Esophagus squamous epithelium (tissue), 5 donors: ENCODE data around the gene SEC14L5. TPM values are rescaled to one million over a fixed set of nuclear protein-coding genes. Genes with fewer than 3 reads are reported as not detected.

Source experiments
- DNase-seq: peaks from one replicate; lab custom pipeline; 2025; lab: John Stamatoyannopoulos, UW
- H3K27ac ChIP-seq, 4 donors: fragments of 200-600 bp; sonication (generic); one replicate each; pipeline ENCODE4 v1.5.1; 2016 to 2019; ENCODE audit warnings: mild to moderate bottlenecking in 1 of 4
- H3K27me3 ChIP-seq, 4 donors: fragments of 200-600 bp; sonication (generic); 1 replicate in 3 of 4; 2 replicates in 1 of 4; pipeline versions ENCODE4 v1.5.1 to v1.6.0; 2017 to 2021; ENCODE audit warnings: antibody characterized with exemption in 1 of 4
- H3K36me3 ChIP-seq, 3 donors: fragments of 200-600 bp; sonication (generic); one replicate each; pipeline ENCODE4 v1.5.1; 2016 to 2019
- H3K4me1 ChIP-seq, 3 donors: fragments of 200-600 bp; sonication (generic); one replicate each; pipeline ENCODE4 v1.5.1; 2017 to 2019
- H3K4me3 ChIP-seq, 4 donors: fragments of 200-600 bp; sonication (generic); 1 replicate in 3 of 4; 2 replicates in 1 of 4; pipeline ENCODE4 v1.5.1; 2016 to 2019; ENCODE audit warnings: mild to moderate bottlenecking in 2 of 4, moderate library complexity in 1 of 4
- H3K9me3 ChIP-seq, 3 donors: fragments of 200-600 bp; sonication (generic); one replicate each; pipeline ENCODE4 v1.5.1; 2016 to 2019
- POLR2A ChIP-seq, 4 donors: fragments of 450-650 bp; IDR thresholded peaks; one replicate each; pipeline ENCODE4 v1.6.1; 2017; ENCODE audit warnings: antibody characterized with exemption in 4 of 4, mild to moderate bottlenecking in 4 of 4, moderate library complexity in 3 of 4
- WGBS, 2 donors: methylation state at CpG; one replicate each; pipeline ENCODE4 v1.1.5; 2018; 5-methylcytosine and 5-hydroxymethylcytosine counted together
- intact Hi-C: fragments of 100-400 bp; cut with DNase I; formaldehyde crosslinking; loops from one replicate; pipeline ENCODE4 v1.15.0; 2022
- total RNA-seq, 4 donors: library from RNA; depleted of rRNA; stranded (reverse); fragments of >200 nt; gene quantifications; one replicate each; pipeline ENCODE4 v1.1.0, GENCODE V29; 2016
- TF ChIP-seq, protein P1 (sequence below), 6 experiments: fragments of 450-650 bp in 4 of 6; fragments of 200-600 bp in 2 of 6; sonication (generic) in 2 of 6; IDR thresholded peaks; one replicate each; pipeline ENCODE4 v1.5.1; 2016 to 2019; ENCODE audit warnings: antibody characterized with exemption in 6 of 6, mild to moderate bottlenecking in 4 of 6, moderate library complexity in 4 of 6
- donor health status: DM: yes; HTN: yes; CAD: no.

SEC14L5 gene
- total RNA-seq, 4 donors from 2014 or later = 0.22 to 5.6 (median 0.49) TPM

DNA sequence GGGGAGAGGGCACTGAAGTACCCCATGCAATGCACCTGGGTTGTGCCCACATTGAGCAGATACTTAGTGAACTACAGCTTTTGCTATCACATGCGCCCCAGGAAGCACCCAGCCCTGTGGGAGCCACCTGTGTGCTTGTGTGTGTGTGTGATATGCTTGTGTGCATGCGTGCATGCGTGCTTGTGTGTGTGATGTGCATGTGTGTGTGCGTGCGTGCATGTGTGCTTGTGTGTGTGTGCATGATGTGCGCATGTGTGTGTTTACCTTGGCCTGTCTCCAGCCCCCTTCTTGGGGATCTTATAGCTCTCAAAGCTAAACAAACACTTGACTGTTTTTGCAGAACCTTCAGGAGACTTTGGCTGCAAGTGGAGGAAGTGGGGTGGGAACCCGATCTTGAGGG lies 106.8 kb downstream of the SEC14L5 start:
- Histone ChIP-seq H3K27ac (no peak overlapping the region), H3K9me3 (no peaks in the 10 kb centered on the region), H3K4me1 (peaks cover 0 to 15% (median 0%) of the 10 kb centered on the region in 3 donors), H3K27me3 (no peaks in the 10 kb centered on the region), H3K4me3 (no peak overlapping the region), H3K36me3 (no peaks in the 10 kb centered on the region)
- no peak for DNase-seq
- WGBS, 2 donors = 12 to 47% methylated on average over 6 to 7 of the region's 7 CpGs
- intact Hi-C loops = no loop called here
- TF ChIP-seq, protein P1, sequence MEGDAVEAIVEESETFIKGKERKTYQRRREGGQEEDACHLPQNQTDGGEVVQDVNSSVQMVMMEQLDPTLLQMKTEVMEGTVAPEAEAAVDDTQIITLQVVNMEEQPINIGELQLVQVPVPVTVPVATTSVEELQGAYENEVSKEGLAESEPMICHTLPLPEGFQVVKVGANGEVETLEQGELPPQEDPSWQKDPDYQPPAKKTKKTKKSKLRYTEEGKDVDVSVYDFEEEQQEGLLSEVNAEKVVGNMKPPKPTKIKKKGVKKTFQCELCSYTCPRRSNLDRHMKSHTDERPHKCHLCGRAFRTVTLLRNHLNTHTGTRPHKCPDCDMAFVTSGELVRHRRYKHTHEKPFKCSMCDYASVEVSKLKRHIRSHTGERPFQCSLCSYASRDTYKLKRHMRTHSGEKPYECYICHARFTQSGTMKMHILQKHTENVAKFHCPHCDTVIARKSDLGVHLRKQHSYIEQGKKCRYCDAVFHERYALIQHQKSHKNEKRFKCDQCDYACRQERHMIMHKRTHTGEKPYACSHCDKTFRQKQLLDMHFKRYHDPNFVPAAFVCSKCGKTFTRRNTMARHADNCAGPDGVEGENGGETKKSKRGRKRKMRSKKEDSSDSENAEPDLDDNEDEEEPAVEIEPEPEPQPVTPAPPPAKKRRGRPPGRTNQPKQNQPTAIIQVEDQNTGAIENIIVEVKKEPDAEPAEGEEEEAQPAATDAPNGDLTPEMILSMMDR (IDR thresholded peaks at IDR 0.05) = no peak
- TF ChIP-seq POLR2A (IDR thresholded peaks at IDR 0.05) = no peak

DNA sequence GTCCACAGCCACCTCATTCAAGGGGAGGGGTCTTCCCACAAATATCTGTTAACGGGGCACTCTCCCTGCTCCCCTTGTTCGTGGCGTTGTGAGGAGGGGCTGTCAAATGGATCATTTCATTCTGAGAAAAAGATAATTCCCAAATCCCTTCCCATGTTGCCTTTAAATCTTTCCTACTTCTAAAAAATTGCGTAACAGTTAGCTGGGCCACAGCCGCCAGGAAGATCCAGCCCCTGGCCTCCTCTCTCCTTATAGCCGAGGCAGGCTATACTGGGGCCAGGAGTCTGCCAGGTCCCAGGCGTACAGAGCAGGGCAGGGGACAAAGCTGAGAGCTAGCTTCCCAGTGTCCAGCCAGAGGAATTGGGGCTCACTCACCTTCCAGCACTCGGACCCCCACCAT lies 107.2 kb downstream of the SEC14L5 start:
- Histone ChIP-seq H3K27me3 (no peaks in the 10 kb centered on the region), H3K36me3 (no peaks in the 10 kb centered on the region), H3K4me3 (peak overlapping the region in 1 of 4 donors; percentile 5), H3K27ac (peak overlapping the region in 3 of 4 donors; percentile 16 to 44 (median 25)), H3K9me3 (no peaks in the 10 kb centered on the region), H3K4me1 (peaks cover 0 to 15% (median 0%) of the 10 kb centered on the region in 3 donors)
- no peak for TF ChIP-seq POLR2A (IDR thresholded peaks at IDR 0.05)
- TF ChIP-seq, protein P1 (IDR thresholded peaks at IDR 0.05) = no peak
- DNase-seq = no peak
- intact Hi-C loops = no loop called here
- 20 to 42% methylated on average over 2 to 7 of the region's 8 CpGs for WGBS, 2 donors

DNA sequence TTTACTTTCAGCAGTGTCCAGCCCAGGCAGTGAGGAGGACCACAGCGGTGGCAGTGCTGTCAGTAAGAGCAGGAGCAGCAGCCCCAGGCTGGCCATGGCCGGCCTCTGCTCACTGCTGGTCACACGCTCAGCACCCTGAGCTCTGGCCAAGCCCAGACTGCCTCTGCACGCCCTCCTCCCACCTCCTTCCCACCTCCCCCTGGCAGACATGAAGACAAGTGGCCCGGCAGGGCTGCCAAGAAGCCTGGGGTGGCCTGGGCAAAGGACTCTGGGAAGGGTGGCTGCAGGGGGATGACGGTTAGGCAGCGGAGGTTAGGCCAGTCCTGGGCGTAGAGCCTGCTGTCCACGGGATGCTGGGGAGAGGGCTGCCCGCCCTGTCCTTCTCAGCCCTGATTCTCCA lies 107.7 kb downstream of the SEC14L5 start, which contains the start of gene C16orf89:
Gene C16orf89 (minus strand): TSS at position 144 of the 400 bp plus-strand sequence. CDS start 48 bp downstream, at position 96.
- peaks cover 0 to 15% (median 0%) of the 10 kb centered on the region in 3 donors for H3K4me1 ChIP-seq
- TF ChIP-seq POLR2A (IDR thresholded peaks at IDR 0.05) = no peak
- TF ChIP-seq, protein P1 (IDR thresholded peaks at IDR 0.05) = no peak
- DNase-seq = no peak
- no peaks in the 10 kb centered on the region for H3K9me3 ChIP-seq
- no peaks in the 10 kb centered on the region for H3K27me3 ChIP-seq
- intact Hi-C loops = no loop called here
- 47 to 72% methylated on average over 3 to 5 of the region's 10 CpGs for WGBS, 2 donors
- H3K4me3 ChIP-seq = peak within 1 kb of the TSS in 1 of 4 donors; percentile 5
- H3K27ac ChIP-seq = peak within 1 kb of the TSS in 3 of 4 donors; percentile 16 to 44 (median 25)
- H3K36me3 ChIP-seq = no peaks in the 10 kb centered on the region

DNA sequence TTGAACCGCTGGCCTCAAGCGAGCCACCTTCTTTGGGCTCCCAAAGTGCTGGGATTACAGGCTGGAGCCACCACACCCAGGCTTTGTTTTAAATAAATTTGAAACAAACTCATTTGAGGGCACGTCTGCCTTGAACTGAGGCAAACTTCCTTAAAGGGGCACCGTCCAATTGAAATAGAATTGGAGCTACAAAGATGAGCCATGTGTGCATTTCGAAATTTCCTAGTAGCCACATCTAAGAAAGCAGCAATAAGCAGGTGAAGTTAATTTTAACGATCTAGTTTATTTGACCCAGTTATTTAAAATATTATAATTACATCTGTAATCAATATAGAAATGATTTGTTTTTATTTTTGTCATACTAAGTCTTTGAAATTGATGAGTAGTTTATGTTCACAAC lies 108.4 kb downstream of the SEC14L5 start:
- Histone ChIP-seq H3K4me3 (no peak overlapping the region), H3K27ac (no peak overlapping the region), H3K27me3 (no peaks in the 10 kb centered on the region), H3K4me1 (peaks cover 0 to 22% (median 0%) of the 10 kb centered on the region in 3 donors), H3K36me3 (no peaks in the 10 kb centered on the region), H3K9me3 (no peaks in the 10 kb centered on the region)
- no peak for DNase-seq
- TF ChIP-seq, protein P1 (IDR thresholded peaks at IDR 0.05) = no peak
- no peak for TF ChIP-seq POLR2A (IDR thresholded peaks at IDR 0.05)
- 59 to 64% methylated on average over 6 of the region's 6 CpGs for WGBS, 2 donors
- intact Hi-C loops = no loop called here

Other genes with a start within 250 kb of the SEC14L5 start
- gene ANKS3, start 224.1 kb upstream of the SEC14L5 start, total RNA-seq = 10 to 100 TPM in 2 of 4 donors, 1 to 10 TPM in 2; 9.4 to 22.7 (median 11.5) TPM
- gene DNAAF8, start 223.8 kb upstream of the SEC14L5 start, total RNA-seq = under 1 TPM in 3 of 4 donors, not detected in 1; 0.21 to 0.42 (median 0.38) TPM
- gene ZNF500, start 191.2 kb upstream of the SEC14L5 start, total RNA-seq = 1 to 10 TPM; 4.5 to 9.7 (median 8.4) TPM
- not detected for gene SEPTIN12, start 170.0 kb upstream of the SEC14L5 start, total RNA-seq
- gene SMIM22, start 163.0 kb upstream of the SEC14L5 start, total RNA-seq = 10 to 100 TPM in 1 of 4 donors, 1 to 10 TPM in 2, not detected in 1; 4.8 to 10.2 (median 5.2) TPM
- 10 to 100 TPM; 16.4 to 35.8 (median 31.6) TPM for gene ROGDI, start 155.7 kb upstream of the SEC14L5 start, total RNA-seq
- 10 to 100 TPM; 31.9 to 47.9 (median 45.8) TPM for gene GLYR1, start 111.0 kb upstream of the SEC14L5 start, total RNA-seq
- 10 to 100 TPM; 12.3 to 22.7 (median 19.6) TPM for gene UBN1, start 110.8 kb upstream of the SEC14L5 start, total RNA-seq
- 1,000 to 10,000 TPM in 2 of 4 donors, 100 to 1,000 TPM in 2; 504 to 1,677 (median 860) TPM for gene PPL, start 21.2 kb upstream of the SEC14L5 start, total RNA-seq
- gene NAGPA, start 75.6 kb downstream of the SEC14L5 start, total RNA-seq = 10 to 100 TPM; 19.6 to 34.7 (median 26.0) TPM
- 1 to 10 TPM in 3 of 4 donors, under 1 TPM in 1; 0.38 to 4.8 (median 2.4) TPM for gene C16orf89, start 107.6 kb downstream of the SEC14L5 start, total RNA-seq
- gene ALG1, start 113.5 kb downstream of the SEC14L5 start, total RNA-seq = 10 to 100 TPM; 14.9 to 18.7 (median 16.5) TPM
- 10 to 100 TPM in 2 of 4 donors, 1 to 10 TPM in 2; 6.3 to 15.8 (median 8.8) TPM for gene EEF2KMT, start 139.5 kb downstream of the SEC14L5 start, total RNA-seq